Prostate gland (tissue), 2 donors: Measurements from ENCODE around the gene IGF2BP1. TPM values are rescaled to one million over a fixed set of nuclear protein-coding genes. Genes with fewer than 3 reads are reported as not detected.
"Not testable (repeated sequence)": the region's sequence is repeated elsewhere in the genome, so short reads cannot be mapped to it uniquely, and the experiment has no call there.

Source experiments
- DNase-seq: peaks from one replicate; pipeline ENCODE4 v3.0.0-alpha.2; 2019; ENCODE audit warnings: low spot score
- H3K27ac ChIP-seq, 2 donors: fragments of 200-600 bp; sonication (generic); 2 replicates each; pipeline ENCODE4 v1.5.1; 2017 to 2019
- H3K27me3 ChIP-seq: fragments of 200-600 bp; sonication (generic); replicated peaks from 2 replicates; pipeline ENCODE4 v1.5.1; 2019; ENCODE audit not compliant: insufficient read depth
- H3K36me3 ChIP-seq, 2 donors: fragments of 200-600 bp; sonication (generic); 1 replicate in 1 of 2; 2 replicates in 1 of 2; pipeline versions ENCODE4 v1.5.1 to v1.8.1; 2017 to 2019
- H3K4me1 ChIP-seq: fragments of 200-600 bp; sonication (generic); replicated peaks from 2 replicates; pipeline ENCODE4 v1.5.1; 2019
- H3K4me3 ChIP-seq, 2 donors: fragments of 200-600 bp; sonication (generic); 2 replicates each; pipeline ENCODE4 v1.5.1; 2017 to 2019
- H3K9me3 ChIP-seq: fragments of 200-600 bp; sonication (generic); 2 replicates; pipeline ENCODE4 v1.5.1; 2017
- POLR2A ChIP-seq: fragments of 450-650 bp; IDR thresholded peaks from one replicate; pipeline ENCODE4 v1.6.1; 2016; ENCODE audit warnings: antibody characterized with exemption, mild to moderate bottlenecking
- POLR2AphosphoS5 ChIP-seq: sonication (generic); formaldehyde crosslinking; IDR thresholded peaks from one replicate; pipeline ENCODE4 v1.6.1; 2017; ENCODE audit warnings: antibody characterized with exemption
- WGBS: methylation state at CpG from one replicate; pipeline ENCODE4 v1.1.5; 2018; 5-methylcytosine and 5-hydroxymethylcytosine counted together
- intact Hi-C: fragments of 100-400 bp; cut with DNase I; formaldehyde crosslinking; loops from one replicate; pipeline ENCODE4 v1.14.2; 2022
- total RNA-seq, 2 donors: library from RNA; depleted of rRNA; stranded (reverse); fragments of >200 nt; gene quantifications; one replicate each; pipeline ENCODE4 v1.1.0, GENCODE V29; 2016
- TF ChIP-seq, protein P1 (sequence below), 4 experiments: fragments of 200-600 bp in 2 of 4; fragments of 450-650 bp in 2 of 4; sonication (generic) in 2 of 4; IDR thresholded peaks; 1 replicate in 3 of 4; 2 replicates in 1 of 4; pipeline ENCODE4 v1.5.1; 2016 to 2019; ENCODE audit warnings: antibody characterized with exemption in 4 of 4, mild to moderate bottlenecking in 2 of 4, moderate library complexity in 2 of 4

IGF2BP1 gene
- total RNA-seq, 2 donors from 2014 or later: 10.9 TPM; not detected in 1

DNA sequence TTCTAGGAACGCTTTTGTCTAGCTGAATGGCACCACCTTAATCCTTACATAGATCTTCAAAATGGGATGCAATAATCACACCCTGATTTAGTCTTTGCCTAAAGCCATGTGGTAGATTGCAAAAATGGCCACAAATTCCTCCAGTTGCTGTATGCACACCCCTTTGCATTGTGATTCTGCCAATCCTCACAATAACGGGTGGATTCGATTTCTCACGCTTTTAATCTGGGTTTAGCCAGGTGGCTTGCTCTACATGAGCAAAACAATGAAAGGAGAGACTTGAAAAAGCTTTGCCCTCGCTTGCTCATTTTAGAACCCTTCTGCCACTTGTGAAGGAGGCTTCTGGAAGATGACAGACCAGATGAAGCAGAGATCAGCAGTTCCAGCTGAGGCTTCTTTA lies 85.0 kb downstream of the IGF2BP1 start:
- Histone ChIP-seq H3K4me3 (no peak overlapping the region), H3K27ac (no peak overlapping the region), H3K36me3 (no peaks in the 10 kb centered on the region), H3K4me1 (no peaks in the 10 kb centered on the region), H3K27me3 (peaks cover 1% of the 10 kb centered on the region), H3K9me3 (no peaks in the 10 kb centered on the region)
- 80% methylated on average over 5 of the region's 5 CpGs for WGBS
- intact Hi-C loops: no loop called here
- DNase-seq: no peak
- TF ChIP-seq, protein P1, sequence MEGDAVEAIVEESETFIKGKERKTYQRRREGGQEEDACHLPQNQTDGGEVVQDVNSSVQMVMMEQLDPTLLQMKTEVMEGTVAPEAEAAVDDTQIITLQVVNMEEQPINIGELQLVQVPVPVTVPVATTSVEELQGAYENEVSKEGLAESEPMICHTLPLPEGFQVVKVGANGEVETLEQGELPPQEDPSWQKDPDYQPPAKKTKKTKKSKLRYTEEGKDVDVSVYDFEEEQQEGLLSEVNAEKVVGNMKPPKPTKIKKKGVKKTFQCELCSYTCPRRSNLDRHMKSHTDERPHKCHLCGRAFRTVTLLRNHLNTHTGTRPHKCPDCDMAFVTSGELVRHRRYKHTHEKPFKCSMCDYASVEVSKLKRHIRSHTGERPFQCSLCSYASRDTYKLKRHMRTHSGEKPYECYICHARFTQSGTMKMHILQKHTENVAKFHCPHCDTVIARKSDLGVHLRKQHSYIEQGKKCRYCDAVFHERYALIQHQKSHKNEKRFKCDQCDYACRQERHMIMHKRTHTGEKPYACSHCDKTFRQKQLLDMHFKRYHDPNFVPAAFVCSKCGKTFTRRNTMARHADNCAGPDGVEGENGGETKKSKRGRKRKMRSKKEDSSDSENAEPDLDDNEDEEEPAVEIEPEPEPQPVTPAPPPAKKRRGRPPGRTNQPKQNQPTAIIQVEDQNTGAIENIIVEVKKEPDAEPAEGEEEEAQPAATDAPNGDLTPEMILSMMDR (IDR thresholded peaks at IDR 0.05): no peak
- TF ChIP-seq POLR2A (no peak), POLR2AphosphoS5 (no peak)

DNA sequence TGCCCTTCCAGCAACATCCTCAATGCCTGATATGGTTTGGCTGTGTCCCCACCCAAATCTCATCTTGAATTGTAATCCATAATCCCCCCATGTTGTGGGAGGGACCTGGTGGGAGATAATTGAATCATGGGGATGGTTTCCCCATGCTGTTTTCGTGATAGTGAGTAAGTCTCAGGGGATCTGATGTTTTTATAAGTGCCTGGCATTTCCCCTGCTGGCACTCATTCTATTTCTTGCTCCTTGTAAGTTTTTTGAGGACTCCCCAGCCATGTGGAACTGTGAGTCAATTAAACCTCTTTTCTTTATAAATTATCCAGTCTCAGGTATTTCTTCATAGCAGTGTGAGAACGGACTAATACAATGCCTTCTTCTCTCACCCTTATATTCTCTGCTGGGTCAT lies 87.9 kb downstream of the IGF2BP1 start:
- WGBS: 56% methylated on average over 2 of the region's 2 CpGs
- H3K36me3 ChIP-seq, H3K4me3 ChIP-seq, H3K27me3 ChIP-seq, intact Hi-C loops, DNase-seq, H3K4me1 ChIP-seq, H3K27ac ChIP-seq, H3K9me3 ChIP-seq: not testable (repeated sequence)

DNA sequence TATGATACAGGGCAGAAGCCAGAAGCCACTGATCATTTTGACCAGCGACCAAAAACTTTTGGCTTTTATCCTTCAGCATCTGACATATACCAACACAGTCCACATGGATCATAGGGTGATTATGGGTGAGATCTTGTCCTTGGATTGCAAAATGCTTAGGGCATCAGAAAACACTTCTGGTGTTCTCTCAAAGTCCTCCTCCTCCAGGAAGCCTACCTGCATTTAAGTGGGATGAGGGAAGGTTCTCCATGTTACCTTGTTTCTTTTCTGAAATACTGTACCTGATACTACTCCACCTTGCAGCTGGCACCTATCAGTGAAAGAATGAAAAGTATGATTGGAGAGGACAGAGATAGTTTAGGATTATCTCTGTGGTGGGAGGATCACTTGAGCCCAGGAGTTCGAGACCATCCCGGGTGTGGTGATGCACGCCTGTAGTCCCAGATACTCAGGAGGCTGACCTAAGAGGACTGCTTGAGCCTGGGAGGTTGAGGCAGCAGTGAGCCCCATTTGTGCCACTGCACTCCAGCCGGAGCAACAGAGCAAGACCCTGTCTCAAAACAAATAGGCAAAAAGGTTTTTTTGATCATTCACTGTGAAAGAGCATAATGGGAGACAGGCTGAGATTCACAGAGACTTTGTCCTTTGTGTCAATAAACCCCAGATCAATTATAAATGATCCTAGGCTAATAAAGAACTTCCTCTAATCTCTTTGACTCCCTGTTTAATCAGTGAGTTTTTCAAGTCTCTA lies 88.6 kb downstream of the IGF2BP1 start:
- no peak for DNase-seq
- Histone ChIP-seq H3K9me3 (no peaks in the 10 kb centered on the region), H3K27ac (no peak overlapping the region), H3K4me1 (no peaks in the 10 kb centered on the region), H3K36me3 (no peaks in the 10 kb centered on the region), H3K27me3 (peaks cover 1% of the 10 kb centered on the region), H3K4me3 (no peak overlapping the region)
- 82% methylated on average over 5 of the region's 5 CpGs for WGBS
- TF ChIP-seq, protein P1 (IDR thresholded peaks at IDR 0.05): no peak
- TF ChIP-seq POLR2A: no peak
- TF ChIP-seq POLR2AphosphoS5: no peak
- intact Hi-C loops: no loop called here

DNA sequence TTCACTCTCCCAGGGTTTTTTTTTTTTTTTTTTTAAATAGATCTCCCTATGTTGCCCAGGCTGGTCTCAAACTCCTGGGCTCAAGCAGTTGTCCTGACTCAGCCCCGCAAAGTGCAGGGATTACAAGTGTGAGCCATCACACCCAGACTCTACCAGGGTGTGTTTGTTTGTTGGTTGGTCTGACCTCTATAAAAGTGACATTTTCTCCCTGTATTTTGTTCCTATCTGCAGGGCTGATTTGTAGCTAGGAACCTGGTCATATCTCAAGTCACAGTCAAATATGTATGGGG lies 89.1 kb downstream of the IGF2BP1 start:
- intact Hi-C loops: no loop called here
- DNase-seq: no peak
- no peak overlapping the region for H3K27ac ChIP-seq
- 50% methylated on average over 1 of the region's 1 CpG for WGBS
- TF ChIP-seq, protein P1 (IDR thresholded peaks at IDR 0.05): no peak
- H3K4me3 ChIP-seq: no peak overlapping the region
- no peaks in the 10 kb centered on the region for H3K9me3 ChIP-seq
- H3K36me3 ChIP-seq: no peaks in the 10 kb centered on the region
- H3K27me3 ChIP-seq: peaks cover 1% of the 10 kb centered on the region
- no peaks in the 10 kb centered on the region for H3K4me1 ChIP-seq

DNA sequence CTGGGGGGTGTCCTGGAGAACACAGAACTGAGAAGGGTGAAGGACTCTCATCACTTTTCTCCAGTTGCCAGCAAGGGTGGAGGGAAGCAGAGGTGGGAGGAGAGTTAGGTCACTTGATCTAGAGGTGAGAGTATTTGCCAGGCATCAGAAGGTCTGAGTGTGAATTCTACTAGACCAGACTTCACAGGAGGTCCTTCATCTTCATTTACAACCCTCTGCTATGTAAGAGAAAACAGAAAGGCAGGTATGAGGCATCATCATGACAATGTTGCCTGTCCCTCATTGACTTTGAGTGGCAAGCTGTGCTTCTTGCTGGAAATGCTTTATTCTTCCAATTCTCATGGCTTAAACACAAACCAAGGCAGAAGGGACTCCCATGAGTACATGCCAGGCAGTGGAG lies 89.5 kb downstream of the IGF2BP1 start:
- Histone ChIP-seq H3K36me3 (no peaks in the 10 kb centered on the region), H3K4me1 (no peaks in the 10 kb centered on the region), H3K27ac (no peak overlapping the region), H3K4me3 (no peak overlapping the region), H3K27me3 (peaks cover 1% of the 10 kb centered on the region), H3K9me3 (no peaks in the 10 kb centered on the region)
- DNase-seq: no peak
- intact Hi-C loops: no loop called here
- TF ChIP-seq POLR2AphosphoS5 (no peak), POLR2A (no peak)
- TF ChIP-seq, protein P1 (IDR thresholded peaks at IDR 0.05): no peak
